Measurements from ENCODE around the gene GGT6. TPM values are rescaled to one million over a fixed set of nuclear protein-coding genes. Genes with fewer than 3 reads are reported as not detected.

The GGT6 gene
- polyA plus RNA-seq, 3 donors from 2014 or later = not detected

- no peak overlapping the region for H3K27ac Mint-ChIP-seq
- no peak overlapping the region for H3K4me3 Mint-ChIP-seq
- no peaks in the 10 kb centered on the region for H3K9me3 Mint-ChIP-seq
- DNase-seq = no peak
- H3K27me3 Mint-ChIP-seq (ENCODE audit: low read depth in 3 of 3) = peaks cover 0 to 6% (median 3%) of the 10 kb centered on the region in 3 donors
- peaks cover 28 to 29% of the 10 kb centered on the region in 2 donors for H3K4me1 Mint-ChIP-seq
- H3K36me3 Mint-ChIP-seq = no peaks in the 10 kb centered on the region
Measured at GRCh38 chr17:4558347-4558971, 1.9 kb downstream of the GGT6 start.

- no peaks in the 10 kb centered on the region for H3K9me3 Mint-ChIP-seq
- H3K27ac Mint-ChIP-seq = peak overlapping the region in 1 of 6 donors; percentile 11
- H3K4me1 Mint-ChIP-seq = peaks cover 28 to 29% of the 10 kb centered on the region in 2 donors
- no peak for DNase-seq
- H3K4me3 Mint-ChIP-seq = peak overlapping the region in 1 of 5 donors; percentile 50
- no peaks in the 10 kb centered on the region for H3K36me3 Mint-ChIP-seq
- H3K27me3 Mint-ChIP-seq (ENCODE audit: low read depth in 3 of 3) = peaks cover 0 to 6% (median 3%) of the 10 kb centered on the region in 3 donors
Measured at GRCh38 chr17:4557626-4558346, 2.6 kb downstream of the GGT6 start.

GRCh38 chr17:4556996-4557395 is 3.4 kb downstream of the GGT6 start:
- peaks cover 0 to 6% (median 3%) of the 10 kb centered on the region in 3 donors for H3K27me3 Mint-ChIP-seq (ENCODE audit: low read depth in 3 of 3)
- peak overlapping the region in 3 of 5 donors; percentile 14 to 95 (median 29) for H3K4me3 Mint-ChIP-seq
- H3K9me3 Mint-ChIP-seq = no peaks in the 10 kb centered on the region
- H3K36me3 Mint-ChIP-seq = peaks cover 0 to 3% (median 0%) of the 10 kb centered on the region in 3 donors
- peak overlapping the region in 2 of 6 donors; percentile 28 to 44 for H3K27ac Mint-ChIP-seq
- H3K4me1 Mint-ChIP-seq = peaks cover 28 to 29% of the 10 kb centered on the region in 2 donors
- no peak for DNase-seq

GRCh38 chr17:4555873-4556759 is 4.3 kb downstream of the GGT6 start:
- H3K4me3 Mint-ChIP-seq = peak overlapping the region; percentile 95 to 99 (median 97)
- peaks cover 0 to 4% (median under 1%) of the 10 kb centered on the region in 3 donors for H3K36me3 Mint-ChIP-seq
- H3K4me1 Mint-ChIP-seq = peaks cover 28 to 29% of the 10 kb centered on the region in 2 donors
- no peak for DNase-seq
- peak overlapping the region; percentile 93 to 97 (median 95) for H3K27ac Mint-ChIP-seq
- no peaks in the 10 kb centered on the region for H3K9me3 Mint-ChIP-seq
- peaks cover 0 to 6% (median 3%) of the 10 kb centered on the region in 3 donors for H3K27me3 Mint-ChIP-seq (ENCODE audit: low read depth in 3 of 3)

GRCh38 chr17:4554997-4555799 is 5.2 kb downstream of the GGT6 start, which contains the start of gene MYBBP1A:
Gene MYBBP1A, minus strand, starts transcription at chr17:4555384. Its CDS starts 60 bp downstream, at chr17:4555324.
- Mint-ChIP-seq H3K4me3 (peak within 1 kb of the TSS; percentile 95 to 99 (median 97)), H3K4me1 (peaks cover 28 to 29% of the 10 kb centered on the region in 2 donors), H3K9me3 (no peaks in the 10 kb centered on the region), H3K27me3 (ENCODE audit: low read depth in 3 of 3) (peaks cover 0 to 6% (median 3%) of the 10 kb centered on the region in 3 donors), H3K27ac (peak within 1 kb of the TSS; percentile 93 to 97 (median 95)), H3K36me3 (peaks cover 0 to 10% (median 4%) of the 10 kb centered on the region in 3 donors)
- peak; percentile 95 to 96 (median 96) for DNase-seq

GRCh38 chr17:4554441-4554996 is 5.9 kb downstream of the GGT6 start:
- no peak for DNase-seq
- Mint-ChIP-seq H3K4me1 (peaks cover 28 to 29% of the 10 kb centered on the region in 2 donors), H3K4me3 (peak overlapping the region; percentile 95 to 99 (median 97)), H3K9me3 (no peaks in the 10 kb centered on the region), H3K27me3 (ENCODE audit: low read depth in 3 of 3) (peaks cover 0 to 6% (median 3%) of the 10 kb centered on the region in 3 donors), H3K27ac (peak overlapping the region; percentile 89 to 97 (median 94)), H3K36me3 (peaks cover 0 to 10% (median 4%) of the 10 kb centered on the region in 3 donors)

- H3K36me3 Mint-ChIP-seq = peaks cover 0 to 10% (median 4%) of the 10 kb centered on the region in 3 donors
- DNase-seq = no peak
- H3K4me1 Mint-ChIP-seq = peaks cover 28 to 29% of the 10 kb centered on the region in 2 donors
- H3K9me3 Mint-ChIP-seq = no peaks in the 10 kb centered on the region
- peak overlapping the region in 4 of 5 donors; percentile 95 to 97 (median 96) for H3K4me3 Mint-ChIP-seq
- peaks cover 0 to 6% (median 3%) of the 10 kb centered on the region in 3 donors for H3K27me3 Mint-ChIP-seq (ENCODE audit: low read depth in 3 of 3)
- no peak overlapping the region for H3K27ac Mint-ChIP-seq
Measured at GRCh38 chr17:4553669-4554068, 6.7 kb downstream of the GGT6 start.

GRCh38 chr17:4551796-4552525 is 8.4 kb downstream of the GGT6 start:
- Mint-ChIP-seq H3K27me3 (ENCODE audit: low read depth in 3 of 3) (peaks cover 0 to 6% (median 3%) of the 10 kb centered on the region in 3 donors), H3K27ac (no peak overlapping the region), H3K36me3 (peaks cover 0 to 15% (median 8%) of the 10 kb centered on the region in 3 donors), H3K4me1 (peaks cover 28 to 29% of the 10 kb centered on the region in 2 donors), H3K9me3 (no peaks in the 10 kb centered on the region), H3K4me3 (peak overlapping the region in 1 of 5 donors; percentile 14)
- no peak for DNase-seq

- no peak for DNase-seq
- Mint-ChIP-seq H3K9me3 (no peaks in the 10 kb centered on the region), H3K36me3 (peaks cover 0 to 15% (median 8%) of the 10 kb centered on the region in 3 donors), H3K4me3 (no peak overlapping the region), H3K27ac (no peak overlapping the region), H3K4me1 (peaks cover 26 to 27% of the 10 kb centered on the region in 2 donors), H3K27me3 (ENCODE audit: low read depth in 3 of 3) (peaks cover 0 to 6% (median 3%) of the 10 kb centered on the region in 3 donors)
Measured at GRCh38 chr17:4551141-4551540, 9.2 kb downstream of the GGT6 start.

GRCh38 chr17:4550534-4551039 is 9.8 kb downstream of the GGT6 start:
- Mint-ChIP-seq H3K4me1 (peaks cover 20 to 21% of the 10 kb centered on the region in 2 donors), H3K4me3 (no peak overlapping the region), H3K36me3 (peaks cover 0 to 15% (median 8%) of the 10 kb centered on the region in 3 donors), H3K9me3 (no peaks in the 10 kb centered on the region), H3K27me3 (ENCODE audit: low read depth in 3 of 3) (peaks cover 0 to 6% (median 3%) of the 10 kb centered on the region in 3 donors), H3K27ac (no peak overlapping the region)
- DNase-seq = no peak

GRCh38 chr17:4549781-4550533 is 10.4 kb downstream of the GGT6 start:
- Mint-ChIP-seq H3K27ac (no peak overlapping the region), H3K4me3 (no peak overlapping the region), H3K9me3 (no peaks in the 10 kb centered on the region), H3K36me3 (peaks cover 0 to 15% (median 8%) of the 10 kb centered on the region in 3 donors), H3K27me3 (ENCODE audit: low read depth in 3 of 3) (peaks cover 0 to 2% (median 1%) of the 10 kb centered on the region in 3 donors), H3K4me1 (peaks cover 14 to 15% of the 10 kb centered on the region in 2 donors)
- DNase-seq = no peak

All from immature natural killer cell (primary cell).